T-helper 2 cell treated with Interferon-gamma antibody and Interleukin-4, amounts not matched to agents 100 ng/mL and 5 ng/mL, for 36 hours (primary cell): ENCODE data around the gene CYP4A11. TPM values are rescaled to one million over a fixed set of nuclear protein-coding genes. Genes with fewer than 3 reads are reported as not detected.
"Not testable (repeated sequence)": the region's sequence is repeated elsewhere in the genome, so short reads cannot be mapped to it uniquely, and the experiment has no call there.

ENCODE experiments used
- intact Hi-C: fragments of 100-400 bp; cut with micrococcal nuclease; formaldehyde crosslinking; loops from one replicate; pipeline ENCODE4 v1.15.1; 2023
- total RNA-seq: library from RNA; stranded (reverse); gene quantifications from 2 replicates; pipeline ENCODE4 v1.2.3, GENCODE V29; 2022

Gene CYP4A11
- total RNA-seq, 1 donor from 2014 or later = not detected

GRCh38 chr1:46927249-46927835, 13.9 kb downstream of the CYP4A11 start:
- intact Hi-C loops = no loop called here

DNA sequence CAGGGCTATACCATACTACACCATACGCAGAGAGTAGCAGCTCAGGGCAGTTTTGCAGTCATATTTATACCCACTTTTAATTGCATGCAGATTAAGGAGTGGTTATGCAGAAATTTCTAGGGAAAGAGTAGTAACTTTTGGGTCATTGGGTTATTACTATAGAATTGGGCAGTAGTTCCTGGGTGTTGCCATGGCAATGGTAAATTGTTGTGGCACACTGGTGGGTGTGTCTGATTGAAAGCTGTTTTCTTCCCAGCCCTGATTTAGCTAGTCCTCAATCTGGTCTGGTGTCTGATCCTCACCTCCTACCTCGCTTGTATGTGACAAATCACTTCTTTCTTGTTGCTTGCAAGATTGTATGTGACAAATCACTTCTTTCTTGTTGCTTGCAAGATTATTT, 30.5 kb downstream of the CYP4A11 start:
- intact Hi-C loops = no loop called here

DNA sequence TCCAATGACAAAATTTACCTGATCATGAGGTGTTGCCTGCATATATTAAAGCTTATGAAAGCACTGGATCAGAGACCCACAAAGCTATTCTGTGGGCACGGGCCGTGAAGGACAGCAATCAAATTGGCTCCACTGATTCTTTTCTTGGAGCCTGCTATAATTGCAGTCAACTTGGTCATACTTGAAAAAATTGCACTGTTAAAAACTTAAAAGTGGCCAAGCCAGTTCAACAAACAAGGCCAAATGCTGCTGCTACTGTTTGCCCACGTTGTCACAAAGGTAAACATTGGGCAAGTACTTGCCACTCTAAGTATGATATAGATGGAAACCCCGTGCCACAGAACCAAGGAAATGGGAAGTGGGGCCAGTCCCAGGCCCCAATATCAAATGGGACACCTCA, 37.8 kb downstream of the CYP4A11 start:
- intact Hi-C loops = no loop called here

- intact Hi-C loops = no loop called here
These were observed 40.9 kb downstream of the CYP4A11 start for GRCh38 chr1:46900401-46900800.

GRCh38 chr1:46881656-46882055, 59.6 kb downstream of the CYP4A11 start:
- intact Hi-C loops = not testable (repeated sequence)

Other genes with a start within 250 kb of the CYP4A11 start
- 88.3 and 90.2 TPM in 2 replicates for gene EFCAB14, start 222.4 kb downstream of the CYP4A11 start, total RNA-seq
- gene CYP4B1, start 142.4 kb downstream of the CYP4A11 start, total RNA-seq = not detected in 2 replicates
- gene CYP4X1, start 82.2 kb upstream of the CYP4A11 start, total RNA-seq = not detected in 2 replicates
- not detected in 2 replicates for gene CYP4Z1, start 125.8 kb upstream of the CYP4A11 start, total RNA-seq
- not detected in 2 replicates for gene CYP4A22, start 196.0 kb upstream of the CYP4A11 start, total RNA-seq
- gene PDZK1IP1, start 248.6 kb upstream of the CYP4A11 start, total RNA-seq = not detected in 2 replicates